PFSK-1 (cell line): ENCODE results near the gene ZNF688.
A peak's percentile ranks its signal among the peaks of the same experiment; 100 is the strongest.

Experiments used
- FOXP2 ChIP-seq: optimal IDR thresholded peaks from 2 replicates; pipeline ENCODE3; 2011; ENCODE audit warnings: borderline replicate concordance, control low read depth, inconsistent platforms; ENCODE audit not compliant: insufficient read depth; ENCODE audit errors: extremely low read length, extremely low read depth
- POLR2AphosphoS5 ChIP-seq: IDR thresholded peaks from 2 replicates; pipeline ENCODE4 v1.6.1; 2012; ENCODE audit warnings: low read depth, mild to moderate bottlenecking, control low read depth, low read length, moderate library complexity
- SIN3A ChIP-seq: IDR thresholded peaks from 2 replicates; pipeline ENCODE4 v1.6.1; 2012; ENCODE audit warnings: mild to moderate bottlenecking, low read length, moderate library complexity, borderline replicate concordance; ENCODE audit not compliant: insufficient read depth
- TAF1 ChIP-seq: IDR thresholded peaks from 2 replicates; pipeline ENCODE4 v1.6.1; 2012; ENCODE audit warnings: low read length, control low read depth, borderline replicate concordance; ENCODE audit not compliant: insufficient read depth
- TF ChIP-seq, protein P1 (sequence below), 2 experiments: IDR thresholded peaks; 2 replicates each; pipeline versions ENCODE4 v1.6.1 to v1.8.0; 2011 to 2012; ENCODE audit warnings: low read depth in 2 of 2, low read length in 2 of 2, control low read depth in 1 of 2, inconsistent platforms in 1 of 2, mild to moderate bottlenecking in 1 of 2, moderate library complexity in 1 of 2; ENCODE audit not compliant: insufficient read depth in 1 of 2

DNA sequence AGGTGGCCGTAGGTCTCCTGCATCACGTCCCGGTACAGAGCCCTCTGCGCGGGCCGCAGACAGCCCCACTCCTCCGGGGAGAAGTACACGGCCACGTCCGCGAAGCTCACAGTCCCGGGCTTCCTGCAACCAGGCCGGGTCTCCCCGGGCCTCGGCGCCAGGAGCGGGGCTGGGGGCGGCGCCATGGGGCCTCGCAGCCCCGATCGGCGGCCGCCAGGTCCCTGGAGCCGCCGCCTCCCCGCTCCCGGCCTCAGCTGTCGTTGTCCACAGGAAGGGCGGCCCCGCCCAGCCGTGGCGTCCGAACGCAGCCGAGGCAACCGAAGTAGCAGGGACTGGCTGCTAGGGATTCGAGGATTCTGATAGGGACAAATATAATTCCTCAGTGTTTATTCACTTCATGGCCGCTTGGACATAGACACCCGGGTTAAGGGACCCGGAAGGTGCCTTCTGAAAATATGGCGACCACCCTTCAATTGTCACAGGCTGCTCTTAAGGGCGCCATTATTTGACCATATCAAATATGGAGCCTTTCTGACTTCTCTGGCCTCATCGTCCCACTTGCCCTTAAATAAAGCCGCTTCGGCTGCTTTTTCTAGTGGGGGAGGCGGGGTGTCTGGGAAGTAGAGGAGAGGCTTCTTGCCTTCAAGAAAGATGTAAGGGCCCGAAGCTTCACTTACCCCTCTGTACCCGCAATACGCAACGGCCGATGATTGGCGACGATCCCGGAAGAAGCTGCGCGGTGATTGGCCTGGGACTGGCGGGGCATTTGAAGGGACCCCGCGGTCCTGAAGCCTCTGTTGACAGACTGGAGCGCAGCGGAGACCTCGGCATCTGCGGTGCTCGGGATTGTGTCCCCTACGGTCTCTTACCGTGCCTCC lies at the start of gene ZNF688:
- TF ChIP-seq, protein P1, sequence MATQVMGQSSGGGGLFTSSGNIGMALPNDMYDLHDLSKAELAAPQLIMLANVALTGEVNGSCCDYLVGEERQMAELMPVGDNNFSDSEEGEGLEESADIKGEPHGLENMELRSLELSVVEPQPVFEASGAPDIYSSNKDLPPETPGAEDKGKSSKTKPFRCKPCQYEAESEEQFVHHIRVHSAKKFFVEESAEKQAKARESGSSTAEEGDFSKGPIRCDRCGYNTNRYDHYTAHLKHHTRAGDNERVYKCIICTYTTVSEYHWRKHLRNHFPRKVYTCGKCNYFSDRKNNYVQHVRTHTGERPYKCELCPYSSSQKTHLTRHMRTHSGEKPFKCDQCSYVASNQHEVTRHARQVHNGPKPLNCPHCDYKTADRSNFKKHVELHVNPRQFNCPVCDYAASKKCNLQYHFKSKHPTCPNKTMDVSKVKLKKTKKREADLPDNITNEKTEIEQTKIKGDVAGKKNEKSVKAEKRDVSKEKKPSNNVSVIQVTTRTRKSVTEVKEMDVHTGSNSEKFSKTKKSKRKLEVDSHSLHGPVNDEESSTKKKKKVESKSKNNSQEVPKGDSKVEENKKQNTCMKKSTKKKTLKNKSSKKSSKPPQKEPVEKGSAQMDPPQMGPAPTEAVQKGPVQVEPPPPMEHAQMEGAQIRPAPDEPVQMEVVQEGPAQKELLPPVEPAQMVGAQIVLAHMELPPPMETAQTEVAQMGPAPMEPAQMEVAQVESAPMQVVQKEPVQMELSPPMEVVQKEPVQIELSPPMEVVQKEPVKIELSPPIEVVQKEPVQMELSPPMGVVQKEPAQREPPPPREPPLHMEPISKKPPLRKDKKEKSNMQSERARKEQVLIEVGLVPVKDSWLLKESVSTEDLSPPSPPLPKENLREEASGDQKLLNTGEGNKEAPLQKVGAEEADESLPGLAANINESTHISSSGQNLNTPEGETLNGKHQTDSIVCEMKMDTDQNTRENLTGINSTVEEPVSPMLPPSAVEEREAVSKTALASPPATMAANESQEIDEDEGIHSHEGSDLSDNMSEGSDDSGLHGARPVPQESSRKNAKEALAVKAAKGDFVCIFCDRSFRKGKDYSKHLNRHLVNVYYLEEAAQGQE (IDR thresholded peaks at IDR 0.05; ENCODE audit: insufficient read depth in 1 of 2, low read depth in 2 of 2, low read length in 2 of 2): peak in 1 of 2 experiments; percentile 35; a peak in 1 of 4 replicates
- peak; percentile 16 for TF ChIP-seq POLR2AphosphoS5
- TF ChIP-seq SIN3A: peak; percentile 73; the same call in 1 of the 2 replicates
- peak; percentile 62; the same call in 1 of the 2 replicates for TF ChIP-seq TAF1
- no peak for TF ChIP-seq FOXP2
